LNCaP clone FGC (cell line): ENCODE data around the gene PAQR4.

Experiments
- DNase-seq: peaks from one replicate; pipeline ENCODE4 v3.0.0-alpha.2; 2011; ENCODE audit warnings: low read depth
- H3K4me3 ChIP-seq: 2 replicates; pipeline ENCODE4 v1.5.1; 2011; ENCODE audit warnings: mild to moderate bottlenecking, low read depth, low read length, control low read depth
- CTCF ChIP-seq: IDR thresholded peaks from 2 replicates; pipeline ENCODE4 v1.5.1; 2012; ENCODE audit warnings: mild to moderate bottlenecking; ENCODE audit not compliant: control insufficient read depth, insufficient read depth; ENCODE audit errors: extremely low read depth

The PAQR4 gene

GRCh38 chr16:2985893-2986355, 16.8 kb downstream of the PAQR4 start:
- TF ChIP-seq CTCF: no peak
- H3K4me3 ChIP-seq: no peak overlapping the region
- DNase-seq: no peak

GRCh38 chr16:2986623-2987188, 17.6 kb downstream of the PAQR4 start:
- H3K4me3 ChIP-seq: no peak overlapping the region
- DNase-seq: no peak
- no peak for TF ChIP-seq CTCF

- no peak for DNase-seq
- no peak for TF ChIP-seq CTCF
- no peak overlapping the region for H3K4me3 ChIP-seq
Measured at GRCh38 chr16:2987286-2987685, 18.1 kb downstream of the PAQR4 start.

GRCh38 chr16:2987833-2988232, 18.7 kb downstream of the PAQR4 start:
- H3K4me3 ChIP-seq: no peak overlapping the region
- no peak for DNase-seq
- TF ChIP-seq CTCF: no peak

- no peak for TF ChIP-seq CTCF
- DNase-seq: no peak
- H3K4me3 ChIP-seq: no peak overlapping the region
Measured at GRCh38 chr16:2988590-2989099, 19.5 kb downstream of the PAQR4 start.

- no peak overlapping the region for H3K4me3 ChIP-seq
- no peak for DNase-seq
- no peak for TF ChIP-seq CTCF
Measured at GRCh38 chr16:2990891-2991290, 21.7 kb downstream of the PAQR4 start.

GRCh38 chr16:2991566-2992261, 22.6 kb downstream of the PAQR4 start:
- no peak for DNase-seq
- no peak for TF ChIP-seq CTCF
- no peak overlapping the region for H3K4me3 ChIP-seq
